DND-41 (cell line): ENCODE results near the gene KIF26A.

Source experiments
- CTCF ChIP-seq: IDR thresholded peaks from 2 replicates; pipeline ENCODE4 v1.5.1; 2012; ENCODE audit warnings: borderline replicate concordance, low read length, moderate library complexity, mild to moderate bottlenecking; ENCODE audit not compliant: poor library complexity, severe bottlenecking; ENCODE audit errors: extremely low read depth
- EZH2 ChIP-seq: IDR thresholded peaks from 3 replicates; pipeline ENCODE4 v1.6.1; 2012; ENCODE audit warnings: borderline replicate concordance, low read depth, mild to moderate bottlenecking, moderate library complexity, low read length, inconsistent platforms; ENCODE audit not compliant: severe bottlenecking

GRCh38 chr14:104152686-104153393, 14.5 kb downstream of the KIF26A start:
- TF ChIP-seq CTCF (no peak), EZH2 (no peak)
